K562 (cell line): ENCODE results near the gene HYAL1. TPM values are rescaled to one million over a fixed set of nuclear protein-coding genes. Genes with fewer than 3 reads are reported as not detected.

ENCODE experiments used
- CBFA2T3 ChIP-seq: fragments of 450-650 bp; IDR thresholded peaks from 2 replicates; pipeline ENCODE4 v1.6.1; 2017
- CC2D1A ChIP-seq: fragments of 450-650 bp; IDR thresholded peaks from 2 replicates; pipeline ENCODE4 v1.6.1; 2017; ENCODE audit warnings: mild to moderate bottlenecking
- ESRRA ChIP-seq: fragments of 450-650 bp; IDR thresholded peaks from 2 replicates; pipeline ENCODE4 v1.6.1; 2014; ENCODE audit warnings: low read depth, mild to moderate bottlenecking, moderate library complexity, borderline replicate concordance
- HOXB6 ChIP-seq: fragments of 250-450 bp; sonication (Bioruptor Pico); IDR thresholded peaks from 2 replicates; pipeline ENCODE4 v1.5.1; 2022; ENCODE audit warnings: mild to moderate bottlenecking, borderline replicate concordance
- MEF2D ChIP-seq: conservative IDR thresholded peaks from 2 replicates; pipeline ENCODE4 v1.6.1; 2016; ENCODE audit warnings: low read depth, missing genetic modification characterization, missing compliant biosample characterization
- MIER1 ChIP-seq: fragments of 450-650 bp; IDR thresholded peaks from 2 replicates; pipeline ENCODE4 v1.6.1; 2016; ENCODE audit warnings: antibody characterized with exemption, mild to moderate bottlenecking, low read depth
- NCOR1 ChIP-seq: fragments of 450-650 bp; IDR thresholded peaks from 2 replicates; pipeline ENCODE4 v1.6.1; 2016; ENCODE audit warnings: mild to moderate bottlenecking, moderate library complexity
- NEUROD1 ChIP-seq: fragments of 150-350 bp; IDR thresholded peaks from 2 replicates; pipeline ENCODE4 v1.6.1; 2014; ENCODE audit warnings: borderline replicate concordance, low read length, low read depth; ENCODE audit not compliant: partially characterized antibody
- NR1H2 ChIP-seq: sonication (generic); formaldehyde crosslinking; IDR thresholded peaks from 2 replicates; pipeline ENCODE4 v1.4.0; 2020; ENCODE audit warnings: mild to moderate bottlenecking, missing genetic modification reagents
- PHF21A ChIP-seq: fragments of 450-650 bp; IDR thresholded peaks from 2 replicates; pipeline ENCODE4 v1.6.1; 2017; ENCODE audit warnings: low read depth, borderline replicate concordance
- POLR3A ChIP-seq: IDR thresholded peaks from 2 replicates; pipeline ENCODE4 v1.6.1; 2011; ENCODE audit warnings: borderline replicate concordance, mild to moderate bottlenecking, moderate library complexity; ENCODE audit not compliant: insufficient read length, insufficient read depth; ENCODE audit errors: extremely low read depth
- SIRT6 ChIP-seq: IDR thresholded peaks from one replicate; pipeline ENCODE4 v1.6.1; 2012; ENCODE audit warnings: low read depth, mild to moderate bottlenecking, control low read depth, inconsistent platforms, low read length, moderate library complexity
- SMARCC2 ChIP-seq: fragments of 450-650 bp; IDR thresholded peaks from 2 replicates; pipeline ENCODE4 v1.6.1; 2017; ENCODE audit warnings: antibody characterized with exemption, moderate library complexity, mild to moderate bottlenecking, low read depth
- SMC3 ChIP-seq: conservative IDR thresholded peaks from 2 replicates; pipeline ENCODE4 v1.6.1; 2011; ENCODE audit warnings: low read depth, low read length, improper control_type of control experiment; ENCODE audit not compliant: insufficient read depth
- TCF3 ChIP-seq: sonication (generic); formaldehyde crosslinking; IDR thresholded peaks from 2 replicates; pipeline ENCODE4 v1.4.0; 2020; ENCODE audit warnings: mild to moderate bottlenecking, missing genetic modification reagents
- TGIF2 ChIP-seq: sonication (generic); formaldehyde crosslinking; IDR thresholded peaks from 2 replicates; pipeline ENCODE4 v1.8.1; 2022; ENCODE audit warnings: mild to moderate bottlenecking, missing genetic modification reagents, moderate library complexity
- THRAP3 ChIP-seq: fragments of 450-650 bp; IDR thresholded peaks from 2 replicates; pipeline ENCODE4 v1.6.1; 2016; ENCODE audit warnings: mild to moderate bottlenecking, inconsistent platforms, borderline replicate concordance
- ZBED1 ChIP-seq: IDR thresholded peaks from 2 replicates; pipeline ENCODE4 v1.6.1; 2014
- ZFP1 ChIP-seq: fragments of 450-650 bp; formaldehyde crosslinking; IDR thresholded peaks from 2 replicates; pipeline ENCODE4 v1.4.0; 2020; ENCODE audit warnings: mild to moderate bottlenecking, mixed read lengths
- ZNF239 ChIP-seq: fragments of 250-450 bp; sonication (Bioruptor Pico); IDR thresholded peaks from 2 replicates; pipeline ENCODE4 v1.4.0; 2020; ENCODE audit warnings: mild to moderate bottlenecking
- ZNF347 ChIP-seq: fragments of 450-650 bp; formaldehyde crosslinking; IDR thresholded peaks from 2 replicates; pipeline ENCODE4 v1.4.0; 2020; ENCODE audit warnings: low read depth, mild to moderate bottlenecking, moderate library complexity
- ZNF79 ChIP-seq: fragments of 250-450 bp; sonication (Bioruptor Pico); IDR thresholded peaks from 2 replicates; pipeline ENCODE4 v1.4.0; 2020; ENCODE audit warnings: low read depth, mild to moderate bottlenecking, moderate library complexity
- ZNF830 ChIP-seq: fragments of 250-450 bp; sonication (Bioruptor Pico); IDR thresholded peaks from 2 replicates; pipeline ENCODE4 v1.5.0; 2021; ENCODE audit warnings: mild to moderate bottlenecking
- polyA plus RNA-seq, 8 experiments: library from polyadenylated mRNA; depleted of rRNA in 4 of 8; stranded (reverse) in 5 of 8; unstranded in 3 of 8; fragments of >200 nt; fragmentation: Nextera tagmentation in 2 of 8; fragmentation: Illumina TruSeq in 1 of 8; extraction: Ambion mirVana in 2 of 8; extraction: Trizol in 1 of 8; gene quantifications; 2 replicates each; pipeline versions ENCODE4 v1.2.1 to v1.2.3, GENCODE V29; 2011 to 2014; ENCODE audit warnings: inconsistent platforms in 1 of 8, missing spikeins in 1 of 8
- total RNA-seq, 7 experiments: library from RNA; depleted of rRNA in 6 of 7; stranded (reverse); fragments of >200 nt in 6 of 7; fragmentation: Illumina TruSeq in 2 of 7; extraction: Trizol in 2 of 7; gene quantifications; 2 replicates each; pipeline versions ENCODE4 v1.2.1 to v1.2.3, GENCODE V29; 2011 to 2021; ENCODE audit warnings: low replicate concordance in 1 of 7
- TF ChIP-seq, protein P1 (sequence below): fragments of 250-450 bp; sonication (Bioruptor Pico); IDR thresholded peaks from 2 replicates; pipeline ENCODE4 v1.4.0; 2020
- TF ChIP-seq, protein P2 (sequence below): sonication (generic); formaldehyde crosslinking; IDR thresholded peaks from 2 replicates; pipeline ENCODE4 v1.8.0; 2022; ENCODE audit warnings: mild to moderate bottlenecking, missing genetic modification reagents
- TF ChIP-seq, protein P3 (sequence below): fragments of 450-650 bp; IDR thresholded peaks from 2 replicates; pipeline ENCODE4 v1.6.1; 2016; ENCODE audit warnings: borderline replicate concordance

The HYAL1 gene
- total and polyA plus RNA-seq, 9 of the 15 experiments (the other 6 are each of a cell fraction or from before 2014, with no cell fraction given): 1.4 to 8.5 (median 4.7) TPM

DNA sequence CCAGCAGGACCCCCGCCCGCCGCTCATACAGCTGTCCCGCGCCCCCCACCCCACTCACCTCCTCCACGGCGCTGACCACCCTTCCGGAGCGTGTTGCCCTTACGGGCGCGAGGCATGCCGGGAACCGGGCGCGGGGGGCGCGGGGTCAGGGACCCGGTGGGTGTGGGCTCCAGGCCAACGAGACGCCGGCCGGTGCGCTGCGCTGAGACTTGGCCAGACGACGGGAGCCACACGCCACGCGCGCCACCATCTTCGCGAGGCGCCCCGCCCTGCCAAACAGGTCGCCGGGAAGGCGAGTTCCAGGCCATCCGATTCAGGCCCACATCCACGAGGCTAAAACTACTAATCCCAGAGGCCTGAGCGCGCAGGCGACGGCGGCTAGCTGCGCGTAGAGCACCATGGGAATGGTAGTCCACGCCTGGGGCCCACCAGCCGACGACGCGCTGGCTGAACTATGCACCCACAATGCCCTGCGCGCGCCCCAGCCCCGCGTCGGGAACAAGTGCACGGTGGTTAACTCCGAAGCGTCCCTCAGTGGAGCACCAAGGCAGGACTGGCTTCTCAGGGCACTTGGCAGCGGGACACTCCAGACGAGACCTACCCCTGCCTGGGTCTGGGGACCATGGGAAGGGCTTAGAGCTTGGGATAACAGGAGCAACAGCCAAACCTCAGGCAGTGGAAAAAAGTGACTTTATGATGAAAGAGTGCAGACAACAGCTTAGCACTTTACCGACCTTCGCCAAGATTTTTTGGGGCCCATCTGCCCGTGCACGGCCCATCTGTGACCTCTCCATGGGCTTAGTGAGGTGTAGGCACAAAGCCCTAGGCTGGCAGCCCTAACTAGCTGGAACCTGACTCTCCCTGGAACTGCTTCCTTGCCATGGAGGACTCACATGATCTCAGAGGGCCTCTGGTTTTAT, 11.0 kb downstream of the HYAL1 start, which contains the start of gene IFRD2 (continued):
- TF ChIP-seq MEF2D (tag) (peak; percentile 56; the same call in 1 of the 2 replicates), THRAP3 (no peak), ZNF347 (CRISPR knock-in tag) (no peak), SIRT6 (no peak), CBFA2T3 (no peak), TCF3 (CRISPR knock-in tag) (no peak), NEUROD1 (no peak), HOXB6 (CRISPR knock-in tag) (no peak), ZBED1 (no peak), MIER1 (no peak), SMC3 (no peak), NR1H2 (CRISPR knock-in tag) (no peak), ZNF239 (peak; percentile 65; the same call in 1 of the 2 replicates), ZFP1 (CRISPR knock-in tag) (no peak), PHF21A (no peak), CC2D1A (no peak), NCOR1 (no peak), SMARCC2 (no peak), ESRRA (no peak; the same call in 1 of the 2 replicates), TGIF2 (CRISPR knock-in tag) (no peak), POLR3A (no peak), ZNF79 (CRISPR knock-in tag) (no peak), ZNF830 (no peak)
- TF ChIP-seq, protein P1, sequence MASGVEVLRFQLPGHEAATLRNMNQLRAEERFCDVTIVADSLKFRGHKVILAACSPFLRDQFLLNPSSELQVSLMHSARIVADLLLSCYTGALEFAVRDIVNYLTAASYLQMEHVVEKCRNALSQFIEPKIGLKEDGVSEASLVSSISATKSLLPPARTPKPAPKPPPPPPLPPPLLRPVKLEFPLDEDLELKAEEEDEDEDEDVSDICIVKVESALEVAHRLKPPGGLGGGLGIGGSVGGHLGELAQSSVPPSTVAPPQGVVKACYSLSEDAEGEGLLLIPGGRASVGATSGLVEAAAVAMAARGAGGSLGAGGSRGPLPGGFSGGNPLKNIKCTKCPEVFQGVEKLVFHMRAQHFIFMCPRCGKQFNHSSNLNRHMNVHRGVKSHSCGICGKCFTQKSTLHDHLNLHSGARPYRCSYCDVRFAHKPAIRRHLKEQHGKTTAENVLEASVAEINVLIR (CRISPR knock-in tag): peak; percentile 88
- TF ChIP-seq, protein P2, sequence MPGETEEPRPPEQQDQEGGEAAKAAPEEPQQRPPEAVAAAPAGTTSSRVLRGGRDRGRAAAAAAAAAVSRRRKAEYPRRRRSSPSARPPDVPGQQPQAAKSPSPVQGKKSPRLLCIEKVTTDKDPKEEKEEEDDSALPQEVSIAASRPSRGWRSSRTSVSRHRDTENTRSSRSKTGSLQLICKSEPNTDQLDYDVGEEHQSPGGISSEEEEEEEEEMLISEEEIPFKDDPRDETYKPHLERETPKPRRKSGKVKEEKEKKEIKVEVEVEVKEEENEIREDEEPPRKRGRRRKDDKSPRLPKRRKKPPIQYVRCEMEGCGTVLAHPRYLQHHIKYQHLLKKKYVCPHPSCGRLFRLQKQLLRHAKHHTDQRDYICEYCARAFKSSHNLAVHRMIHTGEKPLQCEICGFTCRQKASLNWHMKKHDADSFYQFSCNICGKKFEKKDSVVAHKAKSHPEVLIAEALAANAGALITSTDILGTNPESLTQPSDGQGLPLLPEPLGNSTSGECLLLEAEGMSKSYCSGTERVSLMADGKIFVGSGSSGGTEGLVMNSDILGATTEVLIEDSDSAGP (CRISPR knock-in tag): no peak
- TF ChIP-seq, protein P3, sequence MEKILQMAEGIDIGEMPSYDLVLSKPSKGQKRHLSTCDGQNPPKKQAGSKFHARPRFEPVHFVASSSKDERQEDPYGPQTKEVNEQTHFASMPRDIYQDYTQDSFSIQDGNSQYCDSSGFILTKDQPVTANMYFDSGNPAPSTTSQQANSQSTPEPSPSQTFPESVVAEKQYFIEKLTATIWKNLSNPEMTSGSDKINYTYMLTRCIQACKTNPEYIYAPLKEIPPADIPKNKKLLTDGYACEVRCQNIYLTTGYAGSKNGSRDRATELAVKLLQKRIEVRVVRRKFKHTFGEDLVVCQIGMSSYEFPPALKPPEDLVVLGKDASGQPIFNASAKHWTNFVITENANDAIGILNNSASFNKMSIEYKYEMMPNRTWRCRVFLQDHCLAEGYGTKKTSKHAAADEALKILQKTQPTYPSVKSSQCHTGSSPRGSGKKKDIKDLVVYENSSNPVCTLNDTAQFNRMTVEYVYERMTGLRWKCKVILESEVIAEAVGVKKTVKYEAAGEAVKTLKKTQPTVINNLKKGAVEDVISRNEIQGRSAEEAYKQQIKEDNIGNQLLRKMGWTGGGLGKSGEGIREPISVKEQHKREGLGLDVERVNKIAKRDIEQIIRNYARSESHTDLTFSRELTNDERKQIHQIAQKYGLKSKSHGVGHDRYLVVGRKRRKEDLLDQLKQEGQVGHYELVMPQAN: peak; percentile 68; the same call in 1 of the 2 replicates
